ENCODE data around the gene CYP27C1. TPM values are rescaled to one million over a fixed set of nuclear protein-coding genes. Genes with fewer than 3 reads are reported as not detected.
"Not testable (repeated sequence)": the region's sequence is repeated elsewhere in the genome, so short reads cannot be mapped to it uniquely, and the experiment has no call there.

Gene CYP27C1
- total RNA-seq, 4 donors from 2014 or later = 0.40 TPM; not detected in 3

DNA sequence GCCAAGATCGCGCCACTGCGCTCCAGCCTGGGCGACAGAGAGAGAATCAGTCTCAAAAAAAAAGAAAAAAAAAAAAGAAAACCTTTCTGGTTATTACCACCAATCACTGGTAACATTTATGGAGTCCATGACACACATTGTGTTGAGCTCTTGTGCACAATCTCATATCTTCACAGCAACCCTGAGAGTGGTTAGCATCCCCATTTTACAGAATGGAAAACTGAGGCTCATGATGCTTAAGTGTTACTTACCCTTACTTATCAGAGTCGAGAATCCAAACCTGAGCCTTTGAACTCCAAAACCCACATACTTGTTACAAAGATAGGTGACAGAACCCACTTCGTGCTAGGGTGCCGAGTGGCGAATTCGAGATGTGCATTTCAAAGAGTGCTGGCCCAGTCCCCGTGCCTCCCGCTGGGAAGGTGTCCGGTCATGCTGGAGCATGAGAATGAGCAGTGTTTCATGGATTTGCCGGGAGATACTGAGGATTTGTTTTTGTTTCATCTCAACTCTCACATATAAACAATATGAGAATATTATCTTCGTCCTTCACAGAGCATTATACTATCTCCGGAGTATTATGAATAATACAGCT is 50.9 kb downstream of the CYP27C1 start:
- Histone ChIP-seq H3K27me3 (no peaks in the 10 kb centered on the region), H3K27ac (no peak overlapping the region), H3K36me3 (no peaks in the 10 kb centered on the region), H3K4me1 (peaks cover 0 to 11% of the 10 kb centered on the region in 2 donors), H3K9me3 (no peaks in the 10 kb centered on the region), H3K4me3 (replicated peaks in 1 of 3) (no peak overlapping the region)
- TF ChIP-seq, protein P1, sequence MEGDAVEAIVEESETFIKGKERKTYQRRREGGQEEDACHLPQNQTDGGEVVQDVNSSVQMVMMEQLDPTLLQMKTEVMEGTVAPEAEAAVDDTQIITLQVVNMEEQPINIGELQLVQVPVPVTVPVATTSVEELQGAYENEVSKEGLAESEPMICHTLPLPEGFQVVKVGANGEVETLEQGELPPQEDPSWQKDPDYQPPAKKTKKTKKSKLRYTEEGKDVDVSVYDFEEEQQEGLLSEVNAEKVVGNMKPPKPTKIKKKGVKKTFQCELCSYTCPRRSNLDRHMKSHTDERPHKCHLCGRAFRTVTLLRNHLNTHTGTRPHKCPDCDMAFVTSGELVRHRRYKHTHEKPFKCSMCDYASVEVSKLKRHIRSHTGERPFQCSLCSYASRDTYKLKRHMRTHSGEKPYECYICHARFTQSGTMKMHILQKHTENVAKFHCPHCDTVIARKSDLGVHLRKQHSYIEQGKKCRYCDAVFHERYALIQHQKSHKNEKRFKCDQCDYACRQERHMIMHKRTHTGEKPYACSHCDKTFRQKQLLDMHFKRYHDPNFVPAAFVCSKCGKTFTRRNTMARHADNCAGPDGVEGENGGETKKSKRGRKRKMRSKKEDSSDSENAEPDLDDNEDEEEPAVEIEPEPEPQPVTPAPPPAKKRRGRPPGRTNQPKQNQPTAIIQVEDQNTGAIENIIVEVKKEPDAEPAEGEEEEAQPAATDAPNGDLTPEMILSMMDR (IDR thresholded peaks at IDR 0.05) = no peak
- TF ChIP-seq POLR2A (IDR thresholded peaks at IDR 0.05) = no peak
- intact Hi-C loops (cut with DNase I) = no loop called here
- no peak for DNase-seq
- whole genome bisulfite sequencing, 2 donors = 91 to 94% methylated on average over 15 of the region's 15 CpGs

DNA sequence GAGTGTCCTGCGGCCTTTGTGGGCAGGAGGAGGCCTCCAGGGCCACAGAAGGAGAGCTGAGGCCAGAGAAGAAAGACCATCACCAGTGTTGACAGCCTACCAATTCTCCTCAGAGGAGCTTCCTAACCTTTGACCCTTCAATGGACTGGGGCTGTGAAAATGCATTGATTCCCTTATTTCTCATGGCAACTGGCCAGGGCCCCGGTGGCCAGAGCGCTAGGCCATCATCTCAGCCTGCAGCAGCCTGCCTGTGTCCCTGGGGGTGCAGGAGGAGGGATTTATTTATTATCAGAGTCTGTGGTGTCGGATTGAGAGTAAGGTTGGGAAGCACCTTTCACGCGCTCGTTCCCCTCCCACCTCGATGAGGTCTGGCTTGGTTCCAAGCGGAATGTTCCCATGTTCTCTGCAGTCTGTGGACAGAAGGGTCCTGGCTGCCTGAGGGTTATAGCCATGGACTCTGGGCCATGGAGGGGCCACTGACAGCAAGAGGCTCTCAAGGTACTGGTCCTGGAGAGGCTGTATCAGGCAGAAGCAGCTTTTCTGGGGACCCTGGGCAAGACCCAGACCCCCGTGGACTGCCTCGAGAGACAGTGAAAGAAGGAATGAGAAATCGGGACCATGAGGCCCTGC is 53.8 kb downstream of the CYP27C1 start:
- Histone ChIP-seq H3K36me3 (no peaks in the 10 kb centered on the region), H3K4me3 (replicated peaks in 1 of 3) (no peak overlapping the region), H3K4me1 (peaks cover 0 to 20% of the 10 kb centered on the region in 2 donors), H3K27me3 (no peaks in the 10 kb centered on the region), H3K27ac (no peak overlapping the region), H3K9me3 (no peaks in the 10 kb centered on the region)
- intact Hi-C loops (cut with DNase I) = no loop called here
- 73 to 80% methylated on average over 8 to 12 of the region's 12 CpGs for WGBS, 2 donors
- DNase-seq = no peak
- no peak for TF ChIP-seq POLR2A (IDR thresholded peaks at IDR 0.05)
- TF ChIP-seq, protein P1 (IDR thresholded peaks at IDR 0.05) = no peak

DNA sequence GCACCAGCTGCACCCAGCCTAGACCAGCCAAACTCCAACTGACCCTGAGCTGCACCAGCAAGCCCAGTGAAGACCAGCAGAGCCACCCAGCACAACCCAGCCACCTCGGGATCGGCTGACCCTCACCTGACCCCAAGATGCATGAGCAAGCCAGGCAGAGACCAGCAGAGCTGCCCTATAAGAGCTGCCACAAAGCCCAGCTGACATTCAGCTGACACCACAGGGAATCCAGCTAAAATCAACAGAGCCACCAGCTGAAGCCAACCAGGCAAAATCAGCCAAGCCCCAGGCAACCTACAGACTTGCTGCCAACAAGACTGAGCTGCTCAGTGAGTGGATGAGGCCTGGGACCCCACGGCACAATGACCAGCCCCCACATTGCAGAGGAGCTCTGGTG is 54.6 kb downstream of the CYP27C1 start:
- peaks cover 0 to 23% of the 10 kb centered on the region in 2 donors for H3K4me1 ChIP-seq
- no peak overlapping the region for H3K27ac ChIP-seq
- intact Hi-C loops (cut with DNase I) = no loop called here
- no peak for TF ChIP-seq POLR2A (IDR thresholded peaks at IDR 0.05)
- TF ChIP-seq, protein P1 (IDR thresholded peaks at IDR 0.05) = no peak
- DNase-seq = peak in 1 of 2 donors; percentile 14
- no peaks in the 10 kb centered on the region for H3K36me3 ChIP-seq
- 71 to 76% methylated on average over 3 of the region's 3 CpGs for WGBS, 2 donors
- no peak overlapping the region for H3K4me3 ChIP-seq (replicated peaks in 1 of 3)
- no peaks in the 10 kb centered on the region for H3K27me3 ChIP-seq
- no peaks in the 10 kb centered on the region for H3K9me3 ChIP-seq

DNA sequence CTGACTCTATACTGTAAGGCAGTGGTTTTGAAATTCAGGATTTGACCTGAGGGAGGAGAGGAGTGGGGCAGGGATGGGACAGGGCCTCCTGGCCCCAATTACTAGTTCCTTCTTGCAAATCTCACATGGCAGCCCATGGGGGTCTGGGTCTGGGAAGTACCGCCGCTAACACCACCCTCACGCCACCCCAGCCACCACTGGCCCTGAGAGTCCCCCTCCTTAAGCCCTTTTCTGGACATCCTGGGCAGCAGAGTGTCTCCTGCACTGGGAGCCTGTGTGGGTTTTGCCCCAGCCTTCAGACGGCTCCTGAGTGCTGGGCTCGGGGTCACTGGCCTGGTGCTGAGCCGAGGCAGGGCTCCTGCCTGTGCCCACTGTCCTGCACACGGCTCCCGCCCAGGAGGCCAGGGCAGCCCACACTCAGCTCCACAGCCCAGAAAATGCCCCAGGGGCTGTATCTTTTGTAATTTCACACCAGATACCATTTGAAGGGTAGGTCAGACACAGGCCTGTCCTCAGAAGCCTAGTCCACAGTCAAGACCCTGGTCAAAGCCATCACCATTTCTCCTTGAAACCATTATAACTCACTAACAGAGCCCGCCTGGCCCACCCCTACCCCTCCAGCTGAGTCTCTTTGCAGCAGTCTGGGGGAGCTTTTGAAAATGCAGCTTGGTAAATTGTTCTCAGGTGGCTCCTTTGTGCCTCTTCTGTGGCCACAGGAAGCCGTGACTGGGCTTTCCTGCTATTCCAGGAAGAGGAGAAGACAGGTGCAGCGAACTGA is 55.1 kb downstream of the CYP27C1 start:
- TF ChIP-seq POLR2A (IDR thresholded peaks at IDR 0.05) = no peak
- TF ChIP-seq, protein P1 (IDR thresholded peaks at IDR 0.05) = no peak
- Histone ChIP-seq H3K4me3 (replicated peaks in 1 of 3) (no peak overlapping the region), H3K27ac (no peak overlapping the region), H3K27me3 (no peaks in the 10 kb centered on the region), H3K9me3 (no peaks in the 10 kb centered on the region), H3K4me1 (peaks cover 0 to 23% of the 10 kb centered on the region in 2 donors), H3K36me3 (no peaks in the 10 kb centered on the region)
- no peak for DNase-seq
- 88 to 96% methylated on average over 9 to 10 of the region's 11 CpGs for WGBS, 2 donors
- intact Hi-C loops (cut with DNase I) = no loop called here

DNA sequence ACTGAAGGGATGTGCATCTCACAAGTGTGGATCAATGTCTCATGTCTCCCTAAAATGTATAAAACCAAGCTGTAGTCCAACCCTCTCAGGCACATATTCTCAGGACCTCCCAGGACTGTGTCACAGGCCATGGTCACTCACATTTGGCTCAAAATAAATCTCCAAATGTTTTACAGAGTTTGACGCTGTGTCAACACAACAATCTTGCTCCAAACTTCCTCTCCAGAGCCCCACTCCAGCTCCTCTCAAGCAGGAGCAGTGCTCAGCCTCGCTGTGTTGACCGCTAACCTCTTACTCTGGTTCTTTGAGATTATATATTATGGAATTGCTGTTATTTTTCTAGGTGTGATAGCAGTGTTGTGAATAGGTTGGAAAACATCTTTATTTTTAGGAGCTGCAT is 56.2 kb downstream of the CYP27C1 start:
- no peak overlapping the region for H3K4me3 ChIP-seq (replicated peaks in 1 of 3)
- no peaks in the 10 kb centered on the region for H3K27me3 ChIP-seq
- H3K4me1 ChIP-seq = peaks cover 0 to 23% of the 10 kb centered on the region in 2 donors
- H3K27ac ChIP-seq = no peak overlapping the region
- TF ChIP-seq POLR2A (IDR thresholded peaks at IDR 0.05) = no peak
- TF ChIP-seq, protein P1 (IDR thresholded peaks at IDR 0.05) = no peak
- WGBS, 2 donors = 13 to 27% methylated on average over 3 of the region's 3 CpGs
- H3K36me3 ChIP-seq = no peaks in the 10 kb centered on the region
- intact Hi-C loops (cut with DNase I) = no loop called here
- peak; percentile 56 to 60 for DNase-seq
- no peaks in the 10 kb centered on the region for H3K9me3 ChIP-seq

DNA sequence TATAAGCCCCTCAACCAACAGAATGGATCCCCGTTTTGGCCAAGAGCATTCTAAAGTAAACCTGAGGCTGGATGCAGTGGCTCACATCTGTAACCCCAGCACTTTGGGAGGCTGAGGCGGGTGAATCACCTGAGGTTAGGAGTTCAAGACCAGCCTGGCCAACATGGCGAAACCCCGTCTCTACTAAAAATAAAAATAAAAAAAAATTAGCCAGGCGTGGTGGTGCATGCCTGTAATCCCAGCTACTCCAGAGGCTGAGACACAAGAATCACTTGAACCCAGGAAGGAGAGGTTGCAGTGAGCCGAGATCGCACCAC is 57.1 kb downstream of the CYP27C1 start:
- 83 to 84% methylated on average over 7 of the region's 7 CpGs for WGBS, 2 donors
- H3K9me3 ChIP-seq; H3K36me3 ChIP-seq; intact Hi-C loops (cut with DNase I); H3K27ac ChIP-seq; H3K4me3 ChIP-seq (replicated peaks in 1 of 3); H3K27me3 ChIP-seq; DNase-seq: not testable (repeated sequence)
- peaks cover 0 to 23% of the 10 kb centered on the region in 2 donors for H3K4me1 ChIP-seq

Measured in thyroid gland (tissue), 4 donors.